Kidney glomerular epithelial cell (primary cell): Measurements from ENCODE around the gene GFRA4.
A peak's percentile ranks its signal among the peaks of the same experiment; 100 is the strongest.

ENCODE experiments used
- DNase-seq: peaks from one replicate; lab custom pipeline; 2025; lab: John Stamatoyannopoulos, UW

Gene GFRA4

GRCh38 chr20:3653921-3654320 is 9.3 kb downstream of the GFRA4 start:
- no peak for DNase-seq

- no peak for DNase-seq
These were observed 10.3 kb downstream of the GFRA4 start for GRCh38 chr20:3652676-3653596.

- DNase-seq, result no peak
These were observed 11.0 kb downstream of the GFRA4 start for GRCh38 chr20:3652221-3652620.

GRCh38 chr20:3651204-3651962 is 11.8 kb downstream of the GFRA4 start:
- DNase-seq, result no peak

GRCh38 chr20:3648951-3649350 is 14.2 kb downstream of the GFRA4 start:
- DNase-seq, result no peak

- DNase-seq, result no peak
These were observed 15.7 kb downstream of the GFRA4 start for GRCh38 chr20:3647473-3647872.

- no peak for DNase-seq
These were observed 16.5 kb downstream of the GFRA4 start for GRCh38 chr20:3646651-3647050.

GRCh38 chr20:3646067-3646440 is 17.1 kb downstream of the GFRA4 start:
- DNase-seq, result no peak

- no peak for DNase-seq
These were observed 17.7 kb downstream of the GFRA4 start for GRCh38 chr20:3645309-3646066.

- DNase-seq, result no peak
These were observed 22.9 kb downstream of the GFRA4 start for GRCh38 chr20:3640259-3640658.

GRCh38 chr20:3635346-3635745 is 27.9 kb downstream of the GFRA4 start:
- DNase-seq, result no peak

- DNase-seq, result no peak
These were observed 29.2 kb downstream of the GFRA4 start for GRCh38 chr20:3633913-3634478.

GRCh38 chr20:3632311-3633004 is 30.7 kb downstream of the GFRA4 start:
- DNase-seq, result no peak

GRCh38 chr20:3631534-3631933 is 31.7 kb downstream of the GFRA4 start:
- DNase-seq, result no peak

GRCh38 chr20:3630429-3630828 is 32.8 kb downstream of the GFRA4 start:
- DNase-seq, result no peak

- DNase-seq, result no peak
These were observed 33.3 kb downstream of the GFRA4 start for GRCh38 chr20:3629893-3630292.

GRCh38 chr20:3628502-3629314 is 34.5 kb downstream of the GFRA4 start:
- DNase-seq, result no peak

- no peak for DNase-seq
These were observed 35.7 kb downstream of the GFRA4 start for GRCh38 chr20:3627476-3627875.

- DNase-seq, result no peak
These were observed 40.8 kb downstream of the GFRA4 start for GRCh38 chr20:3622406-3622805.

GRCh38 chr20:3621111-3621510 is 42.1 kb downstream of the GFRA4 start:
- DNase-seq, result no peak

- DNase-seq, result peak; percentile 6
These were observed 46.9 kb downstream of the GFRA4 start for GRCh38 chr20:3616250-3616649.
